SK-N-MC (cell line): Measurements from ENCODE around the gene SOX10.
"Not testable (repeated sequence)": the region's sequence is repeated elsewhere in the genome, so short reads cannot be mapped to it uniquely, and the experiment has no call there.

Source experiments
- EZH2 ChIP-seq: fragments of 200-600 bp; sonication (generic); IDR thresholded peaks from one replicate; pipeline ENCODE4 v1.6.1; 2017; ENCODE audit warnings: antibody characterized with exemption
- FOXP2 ChIP-seq: optimal IDR thresholded peaks from 2 replicates; pipeline ENCODE3; 2011; ENCODE audit warnings: mild to moderate bottlenecking, moderate library complexity; ENCODE audit not compliant: insufficient read depth; ENCODE audit errors: extremely low read length, control extremely low read depth
- POLR2AphosphoS5 ChIP-seq: IDR thresholded peaks from 2 replicates; pipeline ENCODE4 v1.6.1; 2012; ENCODE audit warnings: mild to moderate bottlenecking, low read depth, low read length, borderline replicate concordance

DNA sequence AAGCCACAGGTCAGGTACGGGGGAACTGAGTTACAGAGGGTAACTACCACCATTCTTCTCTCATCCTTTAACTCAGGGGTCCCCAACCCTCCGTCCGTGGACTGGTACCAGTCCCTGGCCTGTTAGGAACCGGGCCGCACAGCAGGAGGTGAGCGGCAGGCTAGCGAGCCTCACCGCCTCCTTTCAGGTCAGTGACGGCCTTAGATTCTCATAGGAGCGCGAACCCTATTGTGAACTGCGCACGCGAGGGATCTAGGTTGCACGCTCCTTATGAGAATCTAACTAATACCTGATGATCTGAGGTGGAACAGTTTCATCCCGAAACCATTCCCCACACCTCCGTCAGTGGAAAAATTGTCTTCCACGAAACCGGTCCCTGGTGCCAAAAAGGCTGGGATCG lies 31.7 kb downstream of the SOX10 start:
- not testable (repeated sequence) for TF ChIP-seq EZH2, POLR2AphosphoS5, FOXP2
